ENCODE measurements around the gene TXNDC17.

The TXNDC17 gene

DNA sequence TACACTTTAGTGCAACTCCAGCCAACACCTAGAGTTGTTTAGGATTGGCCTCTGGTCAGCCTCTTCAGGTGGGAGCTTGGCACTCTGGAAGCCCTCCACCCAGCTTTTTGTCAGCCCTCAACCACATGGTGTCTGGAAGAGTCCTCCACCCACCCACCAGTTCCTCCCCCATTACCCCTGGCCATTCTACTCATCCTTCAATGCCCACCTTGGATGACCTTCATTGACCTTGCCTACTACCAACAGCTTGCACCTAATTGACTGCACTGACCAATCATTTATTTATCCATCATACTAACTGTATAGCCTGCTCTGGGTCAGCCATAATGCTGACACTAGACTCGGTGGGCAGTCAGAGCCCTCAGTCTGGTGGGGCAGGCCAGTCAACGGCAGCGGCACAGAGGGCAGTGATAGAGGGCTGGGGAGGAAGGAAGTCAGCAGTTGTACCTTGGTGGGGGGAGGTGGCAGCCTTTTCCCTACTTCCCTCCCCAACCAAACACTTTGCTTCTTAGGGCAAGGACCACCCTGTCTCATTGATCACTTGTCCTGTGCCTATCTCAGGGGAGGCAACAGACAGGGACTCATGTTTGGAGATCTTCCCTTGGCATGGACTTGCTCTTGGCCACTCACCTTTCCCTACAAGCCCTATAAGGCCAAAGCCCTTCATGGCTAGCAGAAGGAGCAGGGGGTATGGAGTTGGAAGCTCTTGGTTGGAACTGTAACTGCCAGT lies 43.0 kb downstream of the TXNDC17 start:
- H4K20me1 ChIP-seq (ENCODE audit: insufficient read depth): no peaks in the 10 kb centered on the region
- H3K27me3 ChIP-seq (ENCODE audit: insufficient read depth, low read depth): no peaks in the 10 kb centered on the region
- H3K27ac ChIP-seq: no peak overlapping the region
- no peaks in the 10 kb centered on the region for H3K36me3 ChIP-seq (ENCODE audit: insufficient read depth)
- no peak overlapping the region for H3K4me3 ChIP-seq (IDR thresholded peaks at IDR 0.05; ENCODE audit: insufficient read depth, low read depth, low read length)
- no peak overlapping the region for H3K9ac ChIP-seq
- TF ChIP-seq, protein P1, sequence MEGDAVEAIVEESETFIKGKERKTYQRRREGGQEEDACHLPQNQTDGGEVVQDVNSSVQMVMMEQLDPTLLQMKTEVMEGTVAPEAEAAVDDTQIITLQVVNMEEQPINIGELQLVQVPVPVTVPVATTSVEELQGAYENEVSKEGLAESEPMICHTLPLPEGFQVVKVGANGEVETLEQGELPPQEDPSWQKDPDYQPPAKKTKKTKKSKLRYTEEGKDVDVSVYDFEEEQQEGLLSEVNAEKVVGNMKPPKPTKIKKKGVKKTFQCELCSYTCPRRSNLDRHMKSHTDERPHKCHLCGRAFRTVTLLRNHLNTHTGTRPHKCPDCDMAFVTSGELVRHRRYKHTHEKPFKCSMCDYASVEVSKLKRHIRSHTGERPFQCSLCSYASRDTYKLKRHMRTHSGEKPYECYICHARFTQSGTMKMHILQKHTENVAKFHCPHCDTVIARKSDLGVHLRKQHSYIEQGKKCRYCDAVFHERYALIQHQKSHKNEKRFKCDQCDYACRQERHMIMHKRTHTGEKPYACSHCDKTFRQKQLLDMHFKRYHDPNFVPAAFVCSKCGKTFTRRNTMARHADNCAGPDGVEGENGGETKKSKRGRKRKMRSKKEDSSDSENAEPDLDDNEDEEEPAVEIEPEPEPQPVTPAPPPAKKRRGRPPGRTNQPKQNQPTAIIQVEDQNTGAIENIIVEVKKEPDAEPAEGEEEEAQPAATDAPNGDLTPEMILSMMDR (conservative IDR thresholded peaks at IDR 0.05; ENCODE audit: low read depth, low read length): no peak
- H3K79me2 ChIP-seq (ENCODE audit: insufficient read depth, low read depth): no peaks in the 10 kb centered on the region
- H3K4me1 ChIP-seq (ENCODE audit: low read depth, poor library complexity, severe bottlenecking): no peaks in the 10 kb centered on the region
- no peak overlapping the region for H3K4me2 ChIP-seq
- H2AFZ ChIP-seq (ENCODE audit: low read depth): no peak overlapping the region

DNA sequence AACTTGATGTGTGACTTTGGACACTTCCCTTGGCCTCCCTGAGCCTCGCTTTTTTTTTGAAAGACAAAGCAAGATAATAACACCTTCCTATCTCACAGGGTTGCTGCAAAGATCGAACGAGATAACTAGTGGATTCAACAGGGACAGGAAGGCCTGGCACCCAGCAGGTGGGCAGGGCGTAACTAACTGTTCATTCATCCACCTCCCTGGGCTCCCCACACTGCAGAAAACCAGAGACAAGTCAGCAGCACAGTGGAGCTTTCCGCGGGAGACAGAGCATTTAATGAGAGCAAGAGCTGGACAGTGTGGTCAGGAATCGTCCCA lies 43.6 kb downstream of the TXNDC17 start:
- Histone ChIP-seq H3K4me2 (no peak overlapping the region), H3K9ac (no peak overlapping the region), H4K20me1 (ENCODE audit: insufficient read depth) (no peaks in the 10 kb centered on the region), H3K36me3 (ENCODE audit: insufficient read depth) (no peaks in the 10 kb centered on the region), H3K79me2 (ENCODE audit: insufficient read depth, low read depth) (no peaks in the 10 kb centered on the region), H3K27me3 (ENCODE audit: insufficient read depth, low read depth) (no peaks in the 10 kb centered on the region), H3K4me1 (ENCODE audit: low read depth, poor library complexity, severe bottlenecking) (no peaks in the 10 kb centered on the region), H3K4me3 (IDR thresholded peaks at IDR 0.05; ENCODE audit: insufficient read depth, low read depth, low read length) (no peak overlapping the region), H3K27ac (no peak overlapping the region), H2AFZ (ENCODE audit: low read depth) (no peak overlapping the region)
- TF ChIP-seq, protein P1 (conservative IDR thresholded peaks at IDR 0.05; ENCODE audit: low read depth, low read length): no peak

DNA sequence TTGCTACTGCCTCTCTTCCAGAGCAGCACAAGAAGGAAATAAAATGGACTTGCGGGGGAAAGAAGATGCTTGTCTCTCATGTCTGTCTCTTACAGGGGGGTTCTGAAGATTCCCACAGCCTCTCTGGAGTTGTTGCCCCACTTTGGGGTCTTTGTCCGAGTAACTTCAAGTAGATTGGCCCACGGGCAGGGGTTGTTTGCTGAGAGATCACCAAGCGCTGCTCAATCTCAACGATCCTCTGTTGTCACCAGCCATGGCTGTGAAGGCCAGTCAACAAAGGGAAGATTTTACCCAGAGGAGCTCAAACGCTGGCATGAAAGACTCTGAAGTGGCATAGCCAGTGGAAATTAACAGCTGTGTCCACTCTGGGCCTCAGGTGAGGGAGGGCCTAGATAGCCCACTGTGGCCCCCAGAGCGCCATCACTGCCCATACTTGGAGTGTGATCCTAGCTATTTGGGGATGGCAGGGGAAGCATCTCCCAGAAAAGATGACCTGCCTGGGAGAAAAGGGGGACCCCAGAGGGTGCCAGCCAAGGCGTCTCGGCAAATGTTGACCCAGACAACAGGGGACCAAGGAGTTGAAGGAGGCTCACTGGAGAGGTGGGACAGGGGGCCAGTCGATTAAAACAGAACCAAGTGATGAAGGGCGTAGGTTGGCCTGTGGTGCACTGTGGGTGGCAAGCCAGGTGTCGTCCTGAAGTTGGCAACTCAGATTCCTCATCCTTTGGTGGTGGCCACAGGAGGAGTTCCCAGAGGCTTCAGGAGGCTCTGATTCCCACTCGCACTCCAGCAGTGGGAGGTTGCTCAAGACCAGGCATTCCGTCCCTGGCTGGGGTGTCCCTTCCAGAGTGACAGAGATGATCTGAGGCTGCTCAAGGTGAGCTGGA lies 44.3 kb downstream of the TXNDC17 start:
- no peak overlapping the region for H3K9ac ChIP-seq

DNA sequence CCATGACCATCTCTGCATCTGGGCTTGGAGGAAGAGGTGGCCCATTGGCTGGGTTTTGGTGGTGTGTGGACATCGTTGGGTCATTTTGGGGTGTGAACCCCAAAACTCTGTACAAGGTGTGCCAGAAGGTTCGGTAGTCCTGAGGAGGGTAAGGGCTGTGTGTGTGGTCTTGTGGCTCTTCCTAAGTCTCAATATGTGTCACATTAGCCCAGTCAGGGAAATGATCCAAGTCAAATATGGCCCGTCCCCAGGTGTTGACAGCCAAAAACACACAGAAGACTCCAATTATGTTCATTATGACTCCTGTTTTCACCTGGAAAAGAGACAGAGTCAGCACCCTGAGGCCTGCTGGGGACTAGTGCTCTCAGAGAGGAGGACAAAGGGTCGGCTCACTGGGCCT lies 45.2 kb downstream of the TXNDC17 start:
- Histone ChIP-seq H4K20me1 (ENCODE audit: insufficient read depth) (no peaks in the 10 kb centered on the region), H3K79me2 (ENCODE audit: insufficient read depth, low read depth) (no peaks in the 10 kb centered on the region), H3K4me3 (IDR thresholded peaks at IDR 0.05; ENCODE audit: insufficient read depth, low read depth, low read length) (no peak overlapping the region), H3K9ac (no peak overlapping the region), H2AFZ (ENCODE audit: low read depth) (no peak overlapping the region), H3K27ac (no peak overlapping the region), H3K27me3 (ENCODE audit: insufficient read depth, low read depth) (no peaks in the 10 kb centered on the region), H3K4me2 (no peak overlapping the region), H3K4me1 (ENCODE audit: low read depth, poor library complexity, severe bottlenecking) (no peaks in the 10 kb centered on the region), H3K36me3 (ENCODE audit: insufficient read depth) (no peaks in the 10 kb centered on the region)
- TF ChIP-seq, protein P1 (conservative IDR thresholded peaks at IDR 0.05; ENCODE audit: low read depth, low read length): no peak

More for the DNA sequence above, 44.3 kb downstream of the TXNDC17 start:
- TF ChIP-seq, protein P1 (conservative IDR thresholded peaks at IDR 0.05; ENCODE audit: low read depth, low read length): no peak
- Histone ChIP-seq H3K4me1 (ENCODE audit: low read depth, poor library complexity, severe bottlenecking) (no peaks in the 10 kb centered on the region), H3K79me2 (ENCODE audit: insufficient read depth, low read depth) (no peaks in the 10 kb centered on the region), H3K4me2 (no peak overlapping the region), H3K27me3 (ENCODE audit: insufficient read depth, low read depth) (no peaks in the 10 kb centered on the region), H2AFZ (ENCODE audit: low read depth) (no peak overlapping the region), H3K36me3 (ENCODE audit: insufficient read depth) (no peaks in the 10 kb centered on the region), H3K4me3 (IDR thresholded peaks at IDR 0.05; ENCODE audit: insufficient read depth, low read depth, low read length) (no peak overlapping the region), H4K20me1 (ENCODE audit: insufficient read depth) (no peaks in the 10 kb centered on the region), H3K27ac (no peak overlapping the region)

Measured in KMS-11 (cell line).